ENCODE data around the gene RXRA. TPM values are rescaled to one million over a fixed set of nuclear protein-coding genes. Genes with fewer than 3 reads are reported as not detected.
A peak's percentile ranks its signal among the peaks of the same experiment; 100 is the strongest.

RXRA gene
- 30.3 TPM for total RNA-seq

DNA sequence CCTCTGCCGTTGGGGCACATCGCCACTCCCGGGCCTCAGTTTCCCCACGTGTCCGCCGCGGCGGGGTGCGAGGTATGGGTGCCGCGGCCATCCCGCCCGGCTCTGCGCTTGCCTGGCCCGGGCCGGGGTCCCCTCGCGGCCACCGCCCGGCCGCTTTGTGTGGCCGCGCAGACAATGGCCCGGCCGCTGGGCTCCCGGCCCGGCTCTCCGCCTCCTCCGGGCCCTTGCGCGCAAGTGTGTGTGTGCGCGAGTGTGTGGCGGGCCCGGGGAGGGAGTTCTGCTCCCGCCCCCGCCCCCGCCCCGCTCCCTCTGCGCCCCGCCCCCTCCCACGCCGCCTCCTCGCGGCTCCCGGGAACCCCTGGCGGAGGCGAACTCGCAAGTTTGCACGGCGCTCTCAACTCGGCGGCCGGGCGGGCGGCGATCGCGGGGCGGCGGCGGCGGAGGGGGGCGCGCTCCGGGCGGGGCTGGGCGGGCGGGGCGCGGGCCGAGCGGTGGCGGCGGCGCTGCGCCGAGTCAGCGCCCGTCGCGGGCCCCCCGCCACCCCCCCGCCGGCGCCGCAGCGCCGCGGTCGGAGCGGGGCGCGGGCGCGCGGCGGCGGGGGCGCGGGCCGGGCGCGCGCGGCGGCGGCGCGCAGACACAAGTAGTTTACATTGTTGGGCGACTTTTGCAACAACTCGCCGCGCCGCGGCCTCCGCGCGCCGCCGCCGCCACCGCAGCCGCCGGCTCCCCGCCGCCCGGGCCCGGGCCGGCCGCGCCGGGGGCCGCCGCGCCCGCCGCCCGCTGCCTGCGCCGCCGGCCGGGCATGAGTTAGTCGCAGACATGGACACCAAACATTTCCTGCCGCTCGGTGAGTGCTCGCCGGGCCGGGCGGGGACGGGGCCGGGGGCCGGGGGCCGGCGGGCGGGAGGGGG, at the start of gene RXRA:
Gene RXRA, plus strand, starts transcription at position 643 of the 911 bp plus-strand sequence. Its CDS starts 177 bp downstream, at position 820.
- peak; percentile 94 for DNase-seq

DNA sequence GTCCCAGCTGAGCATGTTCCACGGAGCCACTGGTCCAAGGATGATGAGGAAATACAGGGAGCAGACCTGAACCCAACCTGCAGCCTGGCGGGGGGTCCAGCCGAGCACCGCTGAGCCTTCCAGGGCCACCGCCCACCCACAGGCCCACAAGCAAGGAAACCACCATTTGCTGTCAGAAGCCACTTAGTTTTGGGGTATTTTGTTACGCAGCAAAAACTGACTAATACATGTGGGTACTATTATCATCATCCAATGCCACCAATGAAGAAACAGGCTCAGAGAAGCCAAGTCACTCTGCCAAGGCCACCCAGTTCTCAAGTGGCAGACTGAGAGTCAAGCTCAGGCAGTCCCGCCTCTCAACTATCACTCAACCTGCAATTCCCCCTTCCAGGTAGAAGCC, 48.0 kb upstream of the RXRA start:
- no peak for DNase-seq

DNA sequence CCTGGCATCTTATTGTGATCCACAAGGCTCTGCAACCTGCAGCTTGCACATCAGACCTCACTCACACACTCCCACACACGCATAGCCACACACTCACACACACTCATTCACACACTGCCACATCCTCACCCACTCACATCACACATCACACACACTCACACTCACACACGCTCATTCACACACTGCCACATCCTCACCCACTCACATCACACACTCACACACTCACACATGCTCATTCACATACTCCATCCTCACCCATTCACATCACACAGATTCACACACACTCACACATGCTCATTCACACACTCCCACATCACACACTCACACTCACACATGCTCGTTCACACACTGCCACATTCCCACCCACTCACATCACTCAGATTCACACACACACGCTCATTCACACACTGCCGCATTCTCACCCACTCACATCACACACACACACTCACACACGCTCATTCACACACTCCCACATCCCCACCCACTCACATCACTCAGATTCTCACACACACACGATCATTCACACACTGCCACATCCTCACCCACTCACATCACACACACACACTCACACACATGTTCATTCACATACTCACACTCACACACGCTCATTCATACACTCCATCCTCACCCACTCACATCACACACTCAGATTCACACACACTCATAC, 47.1 kb upstream of the RXRA start:
- no peak for DNase-seq

DNA sequence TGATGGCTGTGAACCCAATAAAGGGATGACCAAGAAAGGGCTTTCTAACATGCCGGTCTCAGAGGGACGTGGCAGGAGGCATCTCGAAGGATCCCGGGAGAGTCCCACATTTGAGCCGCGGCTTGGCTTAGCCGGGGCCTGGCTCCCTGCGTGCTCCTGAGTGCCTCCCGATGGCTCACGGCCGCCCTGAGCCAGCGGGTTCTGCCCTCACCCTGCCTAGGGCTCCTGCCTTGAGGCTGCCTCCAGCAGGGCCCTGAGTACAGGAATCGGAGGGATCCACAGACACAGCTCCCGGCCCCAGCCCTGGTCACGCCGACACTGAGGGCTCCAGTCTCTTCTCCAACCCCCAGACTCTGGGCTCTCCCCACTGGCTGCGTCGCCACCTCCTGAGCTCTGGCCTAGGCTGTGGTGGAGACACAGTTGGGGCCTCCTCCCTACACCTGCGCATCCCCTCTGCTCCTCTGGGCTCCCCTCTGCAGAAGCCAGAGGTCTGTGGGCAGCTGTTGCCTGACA, 44.1 kb upstream of the RXRA start:
- no peak for DNase-seq

DNA sequence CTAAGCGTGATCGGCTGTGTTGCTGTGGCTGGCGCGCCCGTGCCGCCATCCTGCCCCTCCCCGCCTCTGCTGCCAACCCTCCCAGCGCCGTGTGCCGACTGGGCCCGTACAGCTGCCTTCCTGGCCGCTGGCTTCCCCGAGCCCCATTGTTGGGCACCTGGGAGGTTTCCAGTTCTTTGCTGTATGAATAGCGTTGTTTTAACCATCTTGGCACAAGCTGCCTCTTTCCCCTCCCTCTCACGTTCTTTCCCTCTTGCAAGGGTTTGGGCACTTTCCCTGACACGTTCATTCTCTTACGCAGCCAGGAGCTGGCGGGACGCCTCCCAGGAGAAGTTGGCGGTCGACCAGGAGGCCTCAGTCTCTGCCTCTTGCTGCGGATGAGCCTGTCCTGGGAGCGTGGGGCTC, 43.1 kb upstream of the RXRA start:
- DNase-seq, result peak; percentile 92

DNA sequence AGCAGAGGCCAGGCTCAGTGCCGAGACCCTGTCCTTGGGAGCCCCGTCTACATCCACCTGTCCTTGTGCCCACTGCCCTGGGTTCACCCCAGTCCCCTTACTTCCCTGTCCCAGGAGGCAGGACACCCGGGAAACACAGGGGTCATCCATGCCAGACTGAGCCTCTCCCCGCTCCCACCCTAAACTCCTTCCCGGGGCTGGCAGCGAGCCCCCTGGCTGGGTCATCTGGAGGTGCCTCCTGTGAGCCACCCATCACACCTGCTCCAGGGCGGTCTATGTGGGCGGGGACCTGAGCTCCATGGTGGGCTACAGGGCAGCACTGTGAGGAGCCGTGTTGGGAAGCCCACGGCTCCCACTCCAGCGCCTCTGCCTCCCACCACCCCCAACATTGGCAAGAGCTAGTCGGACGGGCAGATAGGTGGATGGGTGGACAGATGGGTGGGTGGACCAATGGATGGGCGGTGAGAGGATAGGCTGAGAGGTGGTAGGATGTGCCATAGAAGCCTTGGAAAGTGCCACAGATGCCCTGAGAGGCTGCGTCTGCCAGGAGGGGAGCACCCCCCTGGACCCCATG, 42.5 kb upstream of the RXRA start:
- no peak for DNase-seq

DNA sequence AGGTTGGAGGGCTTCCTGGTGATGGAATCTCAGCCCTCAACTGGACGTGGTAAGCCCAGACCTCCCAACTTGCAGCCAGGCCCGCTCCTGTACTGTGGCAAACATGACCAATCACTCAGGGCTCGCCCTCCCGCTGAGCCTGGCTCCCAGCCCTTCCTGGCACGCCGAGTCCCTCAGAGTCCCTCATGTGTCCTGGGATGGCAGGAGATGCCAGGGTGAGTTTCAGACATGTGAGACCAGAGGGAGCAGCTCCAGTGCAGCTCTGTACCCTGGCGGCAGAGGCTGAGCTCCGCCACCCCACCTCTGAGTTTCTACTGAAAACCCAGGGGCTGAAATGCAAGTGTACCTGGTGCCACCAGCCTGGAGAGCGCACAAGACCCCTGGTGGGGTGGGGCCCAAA, 42.0 kb upstream of the RXRA start:
- DNase-seq, result no peak

DNA sequence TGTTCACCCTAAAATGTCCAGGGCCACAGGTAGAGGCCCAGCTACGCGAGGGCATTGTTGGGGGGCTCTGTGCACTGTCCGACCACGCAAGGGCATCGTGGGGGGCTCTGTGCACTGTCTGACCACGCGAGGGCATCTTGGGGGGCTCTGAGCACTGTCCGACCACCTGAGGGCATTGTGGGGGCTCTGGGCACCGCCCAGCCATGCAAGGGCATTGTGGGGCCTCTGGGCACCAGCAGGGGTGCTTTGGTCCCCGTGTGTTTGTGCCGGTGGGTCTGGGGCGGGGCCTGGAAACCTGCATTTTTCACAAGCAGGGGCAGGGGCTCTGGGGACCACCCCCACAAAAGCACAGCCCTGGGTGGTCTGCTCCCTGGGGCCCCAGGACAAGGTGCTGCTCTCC, 41.5 kb upstream of the RXRA start:
- DNase-seq, result no peak

DNA sequence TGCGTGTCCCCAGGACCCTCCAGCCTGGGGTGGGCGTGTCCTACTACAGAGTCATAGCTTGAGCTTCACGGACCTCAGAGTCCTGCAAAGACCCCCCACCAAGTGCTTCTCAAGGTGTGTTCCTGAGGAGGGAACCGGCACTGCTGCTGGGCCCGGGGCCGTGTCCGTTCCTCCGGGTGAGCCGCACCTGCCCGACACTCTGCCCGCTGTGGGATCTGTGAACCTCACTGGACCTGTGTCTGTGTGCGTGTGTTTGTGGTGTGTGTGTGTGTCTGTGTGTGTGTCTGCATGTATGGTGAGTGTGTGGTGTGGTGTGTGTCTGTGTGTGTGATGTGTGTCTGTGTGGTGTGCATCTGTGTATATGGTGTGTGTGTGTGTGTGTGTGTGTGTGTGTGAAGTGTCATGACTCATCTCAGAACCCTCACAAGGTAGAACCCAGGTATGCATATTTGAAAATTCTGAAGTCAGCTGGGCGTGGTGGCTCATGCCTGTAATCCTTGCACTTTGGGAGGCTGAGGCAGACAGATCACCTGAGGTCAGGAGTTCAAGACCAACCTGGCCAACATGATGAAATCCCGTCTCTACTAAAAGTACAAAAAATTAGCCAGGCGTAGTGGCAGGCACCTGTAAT, 40.9 kb upstream of the RXRA start:
- no peak for DNase-seq

DNA sequence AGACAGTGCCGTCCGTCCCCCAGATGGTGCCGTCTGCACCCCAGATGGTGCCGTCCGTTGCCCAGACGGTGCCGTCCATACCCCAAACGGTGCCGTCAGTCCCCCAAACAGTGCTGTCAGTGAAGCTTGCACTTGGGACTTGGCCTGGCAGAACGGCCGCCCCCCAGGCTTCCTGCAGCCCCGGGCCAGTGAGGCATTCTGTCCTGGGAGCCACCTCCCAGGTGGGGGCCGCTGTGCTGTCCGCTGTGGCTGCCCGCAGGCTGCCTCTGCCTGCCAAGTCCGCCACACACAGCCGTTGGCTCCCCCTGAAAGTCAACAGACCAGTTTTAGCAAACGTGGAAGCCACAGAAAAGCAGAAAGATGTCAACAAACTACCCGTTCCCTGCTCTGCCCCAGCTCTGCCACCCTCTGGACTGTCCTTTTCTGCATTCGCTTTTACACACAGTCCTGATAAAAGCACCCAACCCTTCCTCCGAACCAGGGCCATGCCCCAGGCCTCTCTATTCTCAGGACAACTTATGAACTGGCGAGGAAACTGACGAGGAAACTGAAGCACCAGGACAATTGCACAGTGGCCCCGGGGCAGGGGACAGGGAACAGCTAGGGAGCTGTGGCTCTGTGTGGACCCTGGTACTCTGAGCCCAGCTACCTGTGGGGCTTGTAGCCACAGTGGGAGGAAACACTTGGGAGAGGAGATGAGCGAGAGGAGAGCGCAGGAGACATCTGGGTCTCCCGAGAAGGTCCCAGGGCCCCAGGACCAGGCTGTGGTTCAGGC, 39.6 kb upstream of the RXRA start:
- no peak for DNase-seq

DNA sequence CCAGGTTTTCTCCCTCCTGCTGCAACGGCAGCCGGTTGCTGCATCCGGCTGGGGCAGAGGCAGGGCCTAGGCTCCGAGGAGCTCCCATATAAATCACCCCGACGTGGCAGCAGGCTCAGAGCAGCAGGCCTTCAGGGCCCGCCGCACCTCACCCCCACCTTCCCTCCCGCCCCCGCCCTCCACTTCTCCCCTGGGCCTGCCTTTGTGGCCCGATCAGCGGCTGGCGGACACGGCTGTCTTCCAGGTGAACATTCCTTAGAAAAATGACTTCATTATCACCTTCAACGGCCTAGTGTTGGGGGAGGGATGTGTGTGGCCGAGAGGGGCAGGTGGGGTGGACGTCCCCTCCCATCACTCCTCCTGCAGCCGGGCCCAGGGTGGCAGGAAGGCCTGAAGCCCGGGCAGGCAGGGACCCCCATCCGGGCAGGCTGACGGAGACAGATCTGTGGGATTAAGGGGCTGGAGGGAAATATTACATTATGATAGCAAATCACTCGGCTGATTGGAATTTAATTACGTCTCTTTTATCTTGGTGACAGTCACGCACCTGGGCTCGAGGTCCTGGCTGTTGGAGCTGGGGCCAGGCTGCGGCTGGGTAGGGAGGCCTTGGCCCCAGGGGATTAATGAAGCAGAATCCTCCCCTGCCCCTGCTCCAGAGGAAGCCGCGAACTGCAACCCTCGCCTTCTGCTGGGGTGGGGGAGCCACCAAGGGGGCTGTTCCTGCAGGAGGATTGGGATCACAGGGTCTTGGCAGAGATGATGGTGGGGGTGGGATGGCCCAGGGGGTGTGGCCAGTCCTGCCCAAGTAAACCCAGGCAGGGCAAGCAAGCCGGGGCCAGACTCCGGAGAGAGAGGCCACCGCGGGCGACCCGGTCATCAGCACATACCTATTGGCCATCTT, 38.4 kb upstream of the RXRA start:
- DNase-seq, result no peak

DNA sequence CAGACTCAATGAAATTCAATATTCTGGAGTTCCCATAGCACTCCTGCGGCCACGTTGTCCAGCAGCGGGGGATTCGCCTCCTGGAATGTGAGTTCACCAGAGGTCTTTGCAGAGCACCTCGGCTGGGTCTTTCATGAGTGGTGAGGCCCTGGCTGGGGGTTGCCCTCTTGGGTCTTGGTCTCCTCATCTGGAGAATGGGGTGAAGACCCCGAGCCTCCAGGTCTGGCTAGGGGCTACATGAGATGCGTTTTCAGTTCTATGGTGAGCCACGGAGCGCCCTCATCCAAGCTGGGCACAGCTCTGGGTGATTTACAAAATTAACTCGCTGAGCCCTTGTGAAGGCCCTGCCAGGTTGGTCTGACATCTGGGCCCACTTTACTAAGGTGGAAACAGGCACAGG, 37.5 kb upstream of the RXRA start:
- no peak for DNase-seq

DNA sequence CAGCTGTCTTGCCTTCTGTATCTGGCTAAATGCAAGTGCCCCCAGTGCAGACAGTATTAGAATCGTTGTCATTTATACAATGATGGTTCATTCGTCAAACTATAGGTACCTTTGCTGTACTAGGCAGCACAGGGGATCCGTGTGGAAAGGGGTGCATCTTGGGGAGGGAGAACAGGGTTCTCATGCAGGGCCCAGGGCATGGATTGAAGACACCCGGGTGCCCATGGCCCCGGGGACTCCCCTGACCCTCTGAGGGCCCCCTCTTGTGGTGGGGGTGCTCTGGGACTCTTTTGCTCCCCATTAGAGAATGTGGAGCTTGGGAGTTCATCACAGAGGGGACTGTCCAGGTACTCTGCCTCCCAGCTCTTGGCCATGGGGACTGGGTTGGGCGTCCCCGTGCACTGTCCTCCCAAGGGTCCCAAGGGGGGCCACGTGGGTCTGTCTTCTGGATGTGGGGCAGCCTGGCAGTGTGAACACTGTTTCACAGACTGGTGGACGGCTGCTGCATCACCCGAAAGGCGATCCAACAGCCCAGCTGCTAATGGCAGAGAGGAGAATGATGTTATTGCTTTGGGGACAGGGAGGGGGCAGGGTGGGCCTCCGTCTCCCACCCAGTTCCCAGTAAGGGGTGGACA, 36.9 kb upstream of the RXRA start:
- no peak for DNase-seq

DNA sequence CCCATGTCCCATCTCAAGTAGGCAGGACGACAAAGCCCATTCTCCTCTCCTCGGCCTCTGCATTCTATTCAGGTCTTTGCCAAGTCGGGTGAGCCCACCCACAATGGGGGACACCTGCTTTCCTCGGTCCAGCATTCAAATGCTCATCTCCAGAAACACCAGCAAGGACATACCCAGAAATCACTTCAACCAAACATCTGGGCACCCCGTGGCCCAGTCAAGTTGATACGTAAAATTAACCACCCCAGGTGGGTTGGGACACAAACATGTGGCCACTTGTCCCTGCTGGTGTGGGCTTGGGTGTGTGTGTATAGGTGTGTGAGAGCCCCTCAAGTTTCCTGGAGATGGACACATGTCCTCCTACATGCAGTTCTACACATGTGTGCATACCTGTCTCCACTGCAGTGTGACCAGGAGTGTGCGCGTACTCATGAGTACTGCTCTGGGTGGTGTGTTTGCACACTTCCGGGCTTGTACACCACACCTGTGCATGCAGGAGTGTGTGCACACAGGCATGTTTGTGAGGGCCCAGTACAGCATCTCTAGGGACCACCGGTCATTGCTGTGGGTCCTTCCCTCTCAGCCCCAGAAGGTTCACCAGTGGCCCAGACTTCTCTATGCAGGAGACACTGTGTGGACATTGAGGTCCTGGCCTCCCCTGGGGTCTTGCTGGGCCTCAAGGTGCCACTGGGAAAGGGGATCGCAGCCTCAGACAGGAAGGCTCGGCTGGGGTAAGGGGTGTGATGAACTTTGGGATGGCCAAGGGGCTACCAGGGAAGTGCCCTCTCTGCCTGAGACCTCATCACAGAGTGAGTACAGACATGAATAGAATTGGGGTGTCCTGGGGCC, 35.4 kb upstream of the RXRA start:
- DNase-seq, result no peak

DNA sequence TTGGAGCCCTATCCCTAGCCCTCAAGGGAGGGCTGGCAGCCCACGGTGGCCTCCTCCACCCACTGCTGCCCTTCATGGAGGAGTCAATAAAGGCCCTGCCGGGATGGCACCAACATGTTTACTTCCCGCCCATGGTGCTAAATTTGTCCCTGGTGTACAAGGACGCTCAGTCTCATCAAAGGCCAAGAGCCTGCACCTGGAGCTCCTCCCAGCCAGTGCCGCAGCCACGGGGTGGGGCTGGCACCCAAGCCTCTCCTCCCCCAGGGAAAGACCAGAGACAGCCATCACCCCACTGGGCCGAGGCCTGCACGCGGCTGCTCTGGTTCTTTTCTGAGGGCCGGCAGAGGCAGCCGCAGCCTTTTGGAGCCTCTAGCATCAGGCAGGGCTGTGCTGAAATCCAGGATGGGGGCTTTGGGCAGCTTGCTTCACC, 34.8 kb upstream of the RXRA start:
- no peak for DNase-seq

DNA sequence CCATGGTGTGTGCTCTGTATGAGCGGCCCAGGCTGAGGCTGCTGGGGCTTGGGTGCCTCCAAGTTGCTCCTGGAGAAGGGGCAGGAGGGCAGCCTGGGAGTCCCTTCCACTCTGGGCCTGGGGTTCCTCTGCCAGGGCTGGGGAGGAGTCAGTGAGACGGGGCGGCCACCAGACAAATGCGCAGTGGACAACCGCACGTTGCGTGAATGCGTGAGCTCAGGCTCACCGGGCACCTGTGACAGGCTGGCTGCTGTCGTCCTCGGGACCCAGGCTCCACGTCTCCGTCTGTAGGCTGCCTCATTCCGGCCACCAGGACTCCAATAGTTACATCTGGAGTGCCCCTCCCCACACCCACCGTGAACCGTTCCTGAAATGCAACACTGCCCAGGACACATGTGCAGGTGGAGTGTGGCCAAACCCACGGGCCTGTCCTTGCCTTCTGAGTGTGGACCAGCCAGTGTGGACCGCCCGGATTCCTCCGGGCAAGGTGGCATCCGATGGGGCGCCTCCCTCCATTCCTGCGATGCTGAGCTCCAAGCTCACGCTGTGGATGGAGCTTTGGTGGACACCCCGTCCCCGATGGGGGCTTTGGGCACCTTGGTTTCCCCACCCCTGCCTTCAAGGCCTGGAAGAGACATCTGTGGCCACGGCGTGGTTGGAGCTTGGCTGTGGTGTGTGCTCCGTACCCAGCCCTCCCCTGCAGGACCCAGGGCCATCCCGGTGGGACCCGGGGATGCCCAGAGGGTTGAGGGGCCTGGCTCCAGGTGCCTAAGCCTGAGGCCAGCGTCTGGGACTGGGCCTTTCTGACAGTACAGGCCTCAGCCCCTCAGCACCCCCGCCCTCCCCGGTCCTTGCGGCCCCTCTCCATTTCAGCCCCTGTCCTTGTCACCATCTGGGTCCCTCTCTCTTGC, 34.0 kb upstream of the RXRA start:
- no peak for DNase-seq

DNA sequence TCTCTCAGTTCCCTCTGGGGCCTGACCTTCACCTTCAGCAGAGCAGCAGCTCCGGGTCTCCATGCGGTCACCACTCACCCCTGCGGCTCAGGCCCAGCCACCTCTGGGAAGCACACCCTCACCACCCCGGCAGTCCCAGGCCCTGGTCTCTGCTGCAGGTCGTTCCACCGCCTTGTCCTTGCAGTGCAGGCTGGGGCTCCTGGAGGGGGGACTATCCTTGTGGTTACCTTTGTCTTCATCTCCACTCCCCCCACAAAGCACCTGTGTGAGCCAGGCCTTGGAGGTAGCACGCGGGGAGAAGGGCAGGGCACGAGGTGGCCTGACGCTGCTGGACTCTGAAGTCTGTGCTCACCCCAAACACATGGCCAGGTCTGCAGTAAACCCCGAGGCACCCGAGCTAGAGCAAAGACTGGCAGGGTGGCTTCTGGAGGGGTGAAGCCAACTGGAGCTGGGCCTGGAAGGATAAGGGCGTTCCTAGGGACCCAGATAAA, 33.2 kb upstream of the RXRA start:
- DNase-seq, result no peak

DNA sequence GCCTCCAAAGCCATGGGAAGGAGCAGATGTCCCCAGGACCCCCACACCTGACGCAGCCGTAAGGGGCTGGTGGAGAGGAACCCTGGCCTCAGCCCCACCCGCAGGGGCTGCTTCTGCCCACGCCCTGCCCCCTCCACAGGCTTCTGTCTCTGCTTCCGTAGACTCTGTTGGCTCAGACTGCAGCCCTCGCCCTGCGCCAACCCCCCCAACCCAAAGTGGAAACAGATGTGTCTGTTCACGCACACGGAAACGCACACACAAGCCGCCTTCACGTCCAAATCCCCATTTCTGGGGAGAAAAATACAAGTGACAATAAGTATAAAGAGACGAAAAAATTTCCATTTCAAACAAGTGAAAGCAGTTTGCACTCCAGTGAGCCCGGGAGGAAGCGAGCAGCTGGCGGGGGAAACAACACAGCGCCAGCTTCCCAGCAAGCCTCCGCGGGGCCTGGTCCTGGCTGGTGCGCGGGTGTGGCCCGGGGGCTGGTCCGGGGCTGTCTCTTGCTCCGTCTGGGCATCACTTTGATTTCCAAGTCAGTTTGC, 32.6 kb upstream of the RXRA start:
- peak; percentile 81 for DNase-seq

Measured in tongue (tissue), 2 donors.